Smooth muscle cell (in vitro differentiated cells): ENCODE measurements around the gene CRYAB. TPM values are rescaled to one million over a fixed set of nuclear protein-coding genes. Genes with fewer than 3 reads are reported as not detected.

Experiments used
- DNase-seq: peaks from one replicate; lab custom pipeline; 2025; ENCODE audit not compliant: unreplicated experiment; lab: John Stamatoyannopoulos, UW
- H2AFZ ChIP-seq: fragments of 200-600 bp; sonication (generic); 2 replicates; pipeline ENCODE4 v1.6.0; 2016; ENCODE audit warnings: antibody characterized with exemption, low read depth, mild to moderate bottlenecking
- H3F3A ChIP-seq: fragments of 200-600 bp; sonication (generic); 2 replicates; pipeline ENCODE4 v1.6.0; 2017; ENCODE audit warnings: antibody characterized with exemption, low read depth
- H3K27ac ChIP-seq: fragments of 200-600 bp; sonication (generic); 2 replicates; pipeline ENCODE4 v1.5.1; 2016; ENCODE audit warnings: low read depth, mild to moderate bottlenecking
- H3K27me3 ChIP-seq: fragments of 200-600 bp; sonication (generic); 2 replicates; pipeline ENCODE4 v1.6.1; 2016; ENCODE audit warnings: low read depth, mild to moderate bottlenecking
- H3K36me3 ChIP-seq: fragments of 200-600 bp; sonication (generic); 2 replicates; pipeline ENCODE4 v1.5.1; 2016; ENCODE audit warnings: low read depth
- H3K4me1 ChIP-seq: fragments of 200-600 bp; sonication (generic); 2 replicates; pipeline ENCODE4 v1.5.1; 2016; ENCODE audit warnings: low read depth
- H3K4me2 ChIP-seq: fragments of 200-600 bp; sonication (generic); 2 replicates; pipeline ENCODE4 v1.6.0; 2016; ENCODE audit warnings: mild to moderate bottlenecking
- H3K4me3 ChIP-seq: fragments of 200-600 bp; sonication (generic); 2 replicates; pipeline ENCODE4 v1.5.1; 2016; ENCODE audit warnings: mild to moderate bottlenecking
- H3K79me2 ChIP-seq: fragments of 200-600 bp; sonication (generic); 2 replicates; pipeline ENCODE4 v1.6.0; 2016; ENCODE audit warnings: low read depth, mild to moderate bottlenecking
- H3K9ac ChIP-seq: fragments of 200-600 bp; sonication (generic); 2 replicates; pipeline ENCODE4 v1.6.0; 2016; ENCODE audit warnings: low read depth
- H3K9me3 ChIP-seq: fragments of 200-600 bp; sonication (generic); replicated peaks from 2 replicates; pipeline ENCODE4 v1.5.1; 2016; ENCODE audit warnings: low read depth
- H4K20me1 ChIP-seq: fragments of 200-600 bp; sonication (generic); 2 replicates; pipeline ENCODE4 v1.6.0; 2016; ENCODE audit warnings: low read depth
- WGBS: methylation state at CpG from one replicate; pipeline ENCODE4 v1.1.7; 2016; ENCODE audit warnings: low lambda C conversion rate; 5-methylcytosine and 5-hydroxymethylcytosine counted together
- polyA plus RNA-seq: library from polyadenylated mRNA; unstranded; fragments of >200 nt; fragmentation: Nextera tagmentation; extraction: Ambion mirVana; gene quantifications from 2 replicates; pipeline ENCODE4 v1.2.1, GENCODE V29; 2016
- total RNA-seq: library from RNA; depleted of rRNA; stranded (reverse); fragments of >200 nt; gene quantifications from 2 replicates; pipeline ENCODE4 v1.2.3, GENCODE V29; 2014
- TF ChIP-seq, protein P1 (sequence below): fragments of 200-600 bp; sonication (generic); IDR thresholded peaks from 2 replicates; pipeline ENCODE4 v1.5.1; 2017; ENCODE audit warnings: borderline replicate concordance, mild to moderate bottlenecking, antibody characterized with exemption; ENCODE audit not compliant: insufficient read depth, poor library complexity, severe bottlenecking

The CRYAB gene
- total and polyA plus RNA-seq, 2 experiments from 2014 or later = 47.4 to 97.4 TPM

- no peaks in the 10 kb centered on the region for H4K20me1 ChIP-seq
- WGBS = 33% methylated on average over 5 of the region's 5 CpGs
- no peaks in the 10 kb centered on the region for H3K27me3 ChIP-seq
- H3K27ac ChIP-seq = peak overlapping the region; percentile 41
- no peak for DNase-seq
- TF ChIP-seq, protein P1, sequence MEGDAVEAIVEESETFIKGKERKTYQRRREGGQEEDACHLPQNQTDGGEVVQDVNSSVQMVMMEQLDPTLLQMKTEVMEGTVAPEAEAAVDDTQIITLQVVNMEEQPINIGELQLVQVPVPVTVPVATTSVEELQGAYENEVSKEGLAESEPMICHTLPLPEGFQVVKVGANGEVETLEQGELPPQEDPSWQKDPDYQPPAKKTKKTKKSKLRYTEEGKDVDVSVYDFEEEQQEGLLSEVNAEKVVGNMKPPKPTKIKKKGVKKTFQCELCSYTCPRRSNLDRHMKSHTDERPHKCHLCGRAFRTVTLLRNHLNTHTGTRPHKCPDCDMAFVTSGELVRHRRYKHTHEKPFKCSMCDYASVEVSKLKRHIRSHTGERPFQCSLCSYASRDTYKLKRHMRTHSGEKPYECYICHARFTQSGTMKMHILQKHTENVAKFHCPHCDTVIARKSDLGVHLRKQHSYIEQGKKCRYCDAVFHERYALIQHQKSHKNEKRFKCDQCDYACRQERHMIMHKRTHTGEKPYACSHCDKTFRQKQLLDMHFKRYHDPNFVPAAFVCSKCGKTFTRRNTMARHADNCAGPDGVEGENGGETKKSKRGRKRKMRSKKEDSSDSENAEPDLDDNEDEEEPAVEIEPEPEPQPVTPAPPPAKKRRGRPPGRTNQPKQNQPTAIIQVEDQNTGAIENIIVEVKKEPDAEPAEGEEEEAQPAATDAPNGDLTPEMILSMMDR = no peak
- H3K9me3 ChIP-seq = no peaks in the 10 kb centered on the region
- H3K36me3 ChIP-seq = no peaks in the 10 kb centered on the region
- H3K79me2 ChIP-seq = no peaks in the 10 kb centered on the region
- H3K4me2 ChIP-seq = peak overlapping the region; percentile 74
- no peak overlapping the region for H3K4me3 ChIP-seq
- peaks cover 9% of the 10 kb centered on the region for H3K4me1 ChIP-seq
- H3F3A ChIP-seq = no peaks in the 10 kb centered on the region
- H3K9ac ChIP-seq = no peak overlapping the region
- H2AFZ ChIP-seq = no peak overlapping the region
Observed at GRCh38 chr11:111909378-111909777, 2.2 kb downstream of the CRYAB start.

GRCh38 chr11:111908639-111909305, 2.8 kb downstream of the CRYAB start:
- Histone ChIP-seq H3K9ac (no peak overlapping the region), H4K20me1 (no peaks in the 10 kb centered on the region), H3K4me1 (peaks cover 9% of the 10 kb centered on the region), H3K4me3 (no peak overlapping the region), H3K36me3 (no peaks in the 10 kb centered on the region), H3K4me2 (no peak overlapping the region), H3F3A (no peaks in the 10 kb centered on the region), H2AFZ (no peak overlapping the region), H3K27me3 (no peaks in the 10 kb centered on the region), H3K9me3 (no peaks in the 10 kb centered on the region), H3K79me2 (no peaks in the 10 kb centered on the region), H3K27ac (peak overlapping the region; percentile 41)
- TF ChIP-seq, protein P1 = no peak
- 88% methylated on average over 5 of the region's 5 CpGs for WGBS
- DNase-seq = no peak

GRCh38 chr11:111906680-111907079, 4.9 kb downstream of the CRYAB start:
- TF ChIP-seq, protein P1 = no peak
- H3K4me3 ChIP-seq = no peak overlapping the region
- 96% methylated on average over 1 of the region's 1 CpG for WGBS
- H4K20me1 ChIP-seq = no peaks in the 10 kb centered on the region
- H3F3A ChIP-seq = no peaks in the 10 kb centered on the region
- no peak overlapping the region for H3K4me2 ChIP-seq
- DNase-seq = no peak
- no peaks in the 10 kb centered on the region for H3K36me3 ChIP-seq
- no peaks in the 10 kb centered on the region for H3K27me3 ChIP-seq
- no peak overlapping the region for H3K9ac ChIP-seq
- no peaks in the 10 kb centered on the region for H3K79me2 ChIP-seq
- H3K4me1 ChIP-seq = no peaks in the 10 kb centered on the region
- no peak overlapping the region for H3K27ac ChIP-seq
- H3K9me3 ChIP-seq = no peaks in the 10 kb centered on the region
- no peak overlapping the region for H2AFZ ChIP-seq

DNA sequence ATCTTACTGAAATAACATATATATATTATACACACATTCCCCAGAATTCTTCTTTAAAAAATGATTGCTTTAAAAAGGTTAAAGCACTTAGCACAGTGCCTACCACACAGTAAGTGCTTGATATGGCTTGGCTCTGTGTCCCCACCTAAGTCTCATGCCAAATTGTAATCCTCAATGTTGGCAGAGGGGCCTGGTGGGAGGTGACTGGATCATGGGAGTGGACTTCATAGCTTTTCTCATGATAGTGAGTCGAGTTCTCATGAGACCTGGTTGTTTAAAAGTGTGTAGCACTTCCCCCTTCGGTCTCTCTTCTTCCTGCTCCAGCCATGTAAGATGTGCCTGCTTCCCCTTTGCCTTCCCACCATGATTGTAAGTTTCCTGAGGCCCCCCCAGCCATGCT, 6.2 kb downstream of the CRYAB start:
- Histone ChIP-seq H3K36me3 (no peaks in the 10 kb centered on the region), H3K9ac (no peak overlapping the region), H3K9me3 (no peaks in the 10 kb centered on the region), H3K79me2 (no peaks in the 10 kb centered on the region), H2AFZ (no peak overlapping the region), H4K20me1 (no peaks in the 10 kb centered on the region), H3K4me1 (no peaks in the 10 kb centered on the region), H3K27me3 (no peaks in the 10 kb centered on the region), H3K4me3 (no peak overlapping the region), H3K4me2 (no peak overlapping the region), H3K27ac (no peak overlapping the region), H3F3A (no peaks in the 10 kb centered on the region)
- TF ChIP-seq, protein P1 = no peak
- DNase-seq = no peak
- 79% methylated on average over 2 of the region's 2 CpGs for WGBS
